MM.1S (cell line): Measurements from ENCODE around the gene YIPF4.

Experiments used
- EZH2 ChIP-seq: fragments of 300-600 bp; sonication (generic); optimal IDR thresholded peaks from 2 replicates; pipeline ENCODE3; 2017; ENCODE audit warnings: low read depth, mild to moderate bottlenecking, antibody characterized with exemption, low read length, mixed read lengths
- EZH2phosphoT487 ChIP-seq: fragments of 300-600 bp; sonication (generic); IDR thresholded peaks from 2 replicates; pipeline ENCODE4 v1.6.1; 2018; ENCODE audit warnings: antibody characterized with exemption, low read length
- TF ChIP-seq, protein P1 (sequence below): fragments of 300-600 bp; sonication (generic); IDR thresholded peaks from 2 replicates; pipeline ENCODE4 v1.5.1; 2016; ENCODE audit warnings: antibody characterized with exemption, low read length, mixed read lengths

DNA sequence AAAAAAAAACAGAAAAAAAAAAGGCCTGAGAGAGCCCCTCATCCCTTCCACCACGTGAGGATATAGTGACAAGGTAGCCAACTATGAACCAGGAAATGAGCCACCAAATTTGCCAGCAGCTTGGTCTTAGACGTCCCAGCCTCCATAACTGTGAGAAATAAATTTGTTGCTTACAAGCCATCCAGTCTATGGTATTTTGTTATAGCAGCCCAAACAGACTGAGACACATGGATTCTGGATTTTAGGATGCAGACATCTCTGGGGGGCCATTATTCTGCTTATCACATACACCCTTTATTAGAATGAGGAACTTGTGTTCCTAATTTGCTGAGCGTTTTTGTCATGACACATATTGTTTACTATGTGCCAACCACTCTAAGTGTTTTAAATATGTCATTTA lies 5.4 kb upstream of the YIPF4 start:
- TF ChIP-seq, protein P1, sequence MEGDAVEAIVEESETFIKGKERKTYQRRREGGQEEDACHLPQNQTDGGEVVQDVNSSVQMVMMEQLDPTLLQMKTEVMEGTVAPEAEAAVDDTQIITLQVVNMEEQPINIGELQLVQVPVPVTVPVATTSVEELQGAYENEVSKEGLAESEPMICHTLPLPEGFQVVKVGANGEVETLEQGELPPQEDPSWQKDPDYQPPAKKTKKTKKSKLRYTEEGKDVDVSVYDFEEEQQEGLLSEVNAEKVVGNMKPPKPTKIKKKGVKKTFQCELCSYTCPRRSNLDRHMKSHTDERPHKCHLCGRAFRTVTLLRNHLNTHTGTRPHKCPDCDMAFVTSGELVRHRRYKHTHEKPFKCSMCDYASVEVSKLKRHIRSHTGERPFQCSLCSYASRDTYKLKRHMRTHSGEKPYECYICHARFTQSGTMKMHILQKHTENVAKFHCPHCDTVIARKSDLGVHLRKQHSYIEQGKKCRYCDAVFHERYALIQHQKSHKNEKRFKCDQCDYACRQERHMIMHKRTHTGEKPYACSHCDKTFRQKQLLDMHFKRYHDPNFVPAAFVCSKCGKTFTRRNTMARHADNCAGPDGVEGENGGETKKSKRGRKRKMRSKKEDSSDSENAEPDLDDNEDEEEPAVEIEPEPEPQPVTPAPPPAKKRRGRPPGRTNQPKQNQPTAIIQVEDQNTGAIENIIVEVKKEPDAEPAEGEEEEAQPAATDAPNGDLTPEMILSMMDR: no peak
- no peak for TF ChIP-seq EZH2
- TF ChIP-seq EZH2phosphoT487: no peak
